GM13976 (cell line): ENCODE measurements around the gene ANKS1A.

Experiments used
- DNase-seq: peaks from one replicate; pipeline ENCODE4 v3.0.0; 2012; ENCODE audit warnings: low spot score
- CTCF ChIP-seq: IDR thresholded peaks from 2 replicates; pipeline ENCODE4 v1.5.1; 2012; ENCODE audit warnings: borderline replicate concordance, mild to moderate bottlenecking; ENCODE audit not compliant: insufficient read depth; ENCODE audit errors: extremely low read depth, missing control alignments, control extremely low read depth
- in situ Hi-C: fragments of 300-500 bp; cut with MboI; formaldehyde crosslinking; loops from one replicate; pipeline ENCODE4 v1.12.0; 2022; ENCODE audit warnings: low sequenced_read_pairs, mixed read lengths, inconsistent platforms; ENCODE audit not compliant: unreplicated experiment

ANKS1A gene

GRCh38 chr6:35059596-35060345 is 170.7 kb downstream of the ANKS1A start:
- in situ Hi-C loops = no loop called here
- TF ChIP-seq CTCF = no peak
- DNase-seq = peak; percentile 17

GRCh38 chr6:35061102-35061615 is 172.1 kb downstream of the ANKS1A start:
- in situ Hi-C loops = no loop called here
- peak; percentile 8 for DNase-seq

GRCh38 chr6:35061651-35062410 is 172.8 kb downstream of the ANKS1A start:
- TF ChIP-seq CTCF = no peak
- in situ Hi-C loops = no loop called here
- peak; percentile 17 for DNase-seq

More at GRCh38 chr6:35061102-35061615, 172.1 kb downstream of the ANKS1A start:
- TF ChIP-seq CTCF = no peak

GRCh38 chr6:35062676-35063574 is 173.9 kb downstream of the ANKS1A start:
- no peak for TF ChIP-seq CTCF
- in situ Hi-C loops = no loop called here
- peak; percentile 12 for DNase-seq

GRCh38 chr6:35063701-35064280 is 174.7 kb downstream of the ANKS1A start:
- DNase-seq = no peak
- in situ Hi-C loops = no loop called here
- no peak for TF ChIP-seq CTCF
